Esophagus (tissue), 2 donors: ENCODE results near the gene THEMIS2. TPM values are rescaled to one million over a fixed set of nuclear protein-coding genes. Genes with fewer than 3 reads are reported as not detected.
A peak's percentile ranks its signal among the peaks of the same experiment; 100 is the strongest.

ENCODE experiments used
- H3K27ac ChIP-seq, 2 donors: one replicate each; pipeline ENCODE4 v1.5.1; 2013; ENCODE audit warnings: low read depth in 2 of 2, mild to moderate bottlenecking in 2 of 2, inconsistent platforms in 1 of 2, low read length in 1 of 2, moderate library complexity in 1 of 2
- H3K27me3 ChIP-seq, 2 donors: one replicate each; pipeline ENCODE4 v1.6.1; 2013; ENCODE audit warnings: low read length in 2 of 2, control low read depth in 1 of 2, mild to moderate bottlenecking in 1 of 2; ENCODE audit not compliant: insufficient read depth in 2 of 2, control insufficient read depth in 1 of 2
- H3K36me3 ChIP-seq, 2 donors: one replicate each; pipeline ENCODE4 v1.6.1; 2013; ENCODE audit warnings: low read length in 1 of 2; ENCODE audit not compliant: control insufficient read depth in 2 of 2, insufficient read depth in 2 of 2
- H3K4me1 ChIP-seq, 2 donors: one replicate each; pipeline ENCODE4 v1.6.1; 2013; ENCODE audit warnings: low read length in 1 of 2; ENCODE audit not compliant: control insufficient read depth in 2 of 2, insufficient read depth in 2 of 2
- H3K4me3 ChIP-seq, 2 donors: one replicate each; pipeline ENCODE4 v1.5.1; 2013; ENCODE audit warnings: low read length in 2 of 2, mild to moderate bottlenecking in 2 of 2, low read depth in 1 of 2, moderate library complexity in 1 of 2
- H3K9me3 ChIP-seq, 2 donors: one replicate each; pipeline ENCODE4 v1.6.1; 2013; ENCODE audit warnings: mild to moderate bottlenecking in 2 of 2, low read depth in 1 of 2, low read length in 1 of 2, moderate library complexity in 1 of 2; ENCODE audit not compliant: control insufficient read depth in 2 of 2, insufficient read depth in 1 of 2
- WGBS, 2 donors: extraction: QIAGEN DNeasy Blood & Tissue Kit; methylation state at CpG; one replicate each; pipeline ENCODE4 v1.1.7; 2013; 5-methylcytosine and 5-hydroxymethylcytosine counted together
- polyA plus RNA-seq, 2 donors: library from polyadenylated mRNA; stranded (reverse); fragments of 200-250 nt; gene quantifications; one replicate each; pipeline ENCODE4 v1.2.3, GENCODE V29; 2013
- donor health status: healthy with polysubstance abuse.
- donor health status: Bipolar disorder and iron deficiency.

THEMIS2 gene
- polyA plus RNA-seq, 2 donors: 2.5 to 2.7 TPM

DNA sequence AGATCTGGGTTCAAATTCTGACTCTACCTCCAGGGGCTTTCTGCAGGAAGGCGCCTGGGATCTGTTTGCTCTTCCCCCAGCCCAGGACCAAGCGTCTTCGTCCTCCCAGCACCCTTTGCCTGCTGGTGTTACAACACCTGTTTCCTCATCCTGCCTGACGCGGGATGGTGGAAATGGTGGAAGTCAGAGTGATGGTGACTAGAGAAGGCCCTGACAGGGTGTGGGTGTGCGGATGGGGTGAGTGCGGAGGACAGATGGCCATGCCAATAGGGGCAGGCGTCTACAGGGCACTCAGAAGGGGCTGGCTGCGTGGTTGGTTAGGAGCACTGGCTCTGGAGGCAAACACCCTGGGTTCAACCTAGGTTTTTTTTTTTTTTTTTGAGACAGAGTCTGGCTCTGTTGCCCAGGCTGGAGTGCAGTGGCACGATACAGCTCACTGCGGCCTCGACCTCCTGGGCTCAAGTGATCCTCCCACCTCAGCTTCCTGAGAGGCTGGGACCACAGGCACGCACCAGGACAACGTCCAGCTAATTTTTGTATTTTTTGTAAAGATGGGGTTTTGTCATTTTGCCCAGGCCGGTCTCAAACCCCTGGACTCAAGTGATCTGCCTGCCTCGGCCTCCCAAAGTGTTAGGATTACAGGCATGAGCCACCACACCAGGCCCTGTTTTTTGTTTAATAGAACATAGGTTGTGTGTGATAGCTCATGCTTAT lies 1.5 kb downstream of the THEMIS2 start:
- Histone ChIP-seq H3K9me3 (peaks cover 0 to 2% of the 10 kb centered on the region in 2 donors), H3K4me3 (no peak overlapping the region), H3K4me1 (peaks cover 4 to 9% of the 10 kb centered on the region in 2 donors), H3K27me3 (no peaks in the 10 kb centered on the region), H3K36me3 (no peaks in the 10 kb centered on the region), H3K27ac (peak overlapping the region in 1 of 2 donors; percentile 27)
- WGBS, 2 donors: 75 to 76% methylated on average over 16 of the region's 16 CpGs

DNA sequence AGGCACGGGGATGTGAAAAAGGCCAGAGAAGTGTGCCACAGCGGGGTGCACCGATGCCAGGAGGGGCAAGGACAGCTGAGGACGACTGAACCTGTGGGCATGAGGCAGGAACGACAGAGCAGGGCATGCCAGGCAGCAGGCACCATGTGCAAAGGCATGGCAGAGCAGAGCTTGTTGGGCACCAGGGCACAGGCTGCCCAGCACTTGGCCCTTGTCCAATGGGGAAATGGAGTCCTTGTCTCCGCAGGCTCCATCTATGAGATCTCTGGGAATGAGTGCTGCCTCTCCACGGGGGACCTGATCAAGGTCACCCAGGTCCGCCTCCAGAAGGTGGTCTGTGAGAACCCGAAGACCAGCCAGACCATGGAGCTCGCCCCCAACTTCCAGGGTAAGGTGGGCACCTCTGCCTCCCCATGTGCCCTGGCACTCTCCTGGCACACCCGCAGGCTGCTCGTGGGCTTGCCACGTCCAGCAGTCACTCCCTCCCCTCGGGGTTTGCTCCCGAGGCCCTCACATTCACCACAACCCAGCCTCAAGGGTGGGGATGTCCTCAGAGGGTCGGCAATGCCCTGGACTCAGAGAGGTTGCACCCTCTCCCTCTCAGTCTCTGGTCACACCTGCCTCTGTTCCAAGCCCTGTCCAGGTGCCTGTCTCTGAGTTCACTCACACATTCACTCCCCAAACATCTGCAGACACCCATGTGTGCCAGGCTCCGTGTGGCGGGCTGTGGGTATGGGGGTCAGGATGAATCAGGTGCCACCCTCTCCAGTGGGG lies 4.2 kb downstream of the THEMIS2 start:
- Histone ChIP-seq H3K4me3 (no peak overlapping the region), H3K27me3 (no peaks in the 10 kb centered on the region), H3K9me3 (peaks cover 0 to 2% of the 10 kb centered on the region in 2 donors), H3K4me1 (peaks cover 4 to 5% of the 10 kb centered on the region in 2 donors), H3K27ac (no peak overlapping the region), H3K36me3 (peaks cover 0 to 2% of the 10 kb centered on the region in 2 donors)
- 75 to 80% methylated on average over 18 of the region's 18 CpGs for whole genome bisulfite sequencing, 2 donors

DNA sequence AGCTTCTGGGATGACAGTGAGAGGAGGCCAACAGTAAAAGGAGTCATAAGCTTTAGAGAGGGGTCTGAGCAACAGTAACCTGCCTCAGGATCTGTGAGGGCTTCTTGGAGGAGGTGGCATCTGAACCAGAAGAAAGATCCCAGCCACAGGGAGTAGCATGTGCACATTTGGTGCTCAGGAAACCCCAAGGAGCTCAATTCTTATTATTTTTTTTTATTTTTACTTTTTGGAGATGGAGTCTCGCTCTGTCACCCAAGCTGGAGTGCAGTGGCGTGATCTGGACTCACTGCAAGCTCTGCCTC lies 4.7 kb downstream of the THEMIS2 start:
- H3K27me3 ChIP-seq: no peaks in the 10 kb centered on the region
- H3K4me3 ChIP-seq: no peak overlapping the region
- 96 to 98% methylated on average over 2 of the region's 2 CpGs for WGBS, 2 donors
- peaks cover 0 to 2% of the 10 kb centered on the region in 2 donors for H3K36me3 ChIP-seq
- no peak overlapping the region for H3K27ac ChIP-seq
- H3K4me1 ChIP-seq: peaks cover 4 to 5% of the 10 kb centered on the region in 2 donors
- peaks cover 0 to 2% of the 10 kb centered on the region in 2 donors for H3K9me3 ChIP-seq

DNA sequence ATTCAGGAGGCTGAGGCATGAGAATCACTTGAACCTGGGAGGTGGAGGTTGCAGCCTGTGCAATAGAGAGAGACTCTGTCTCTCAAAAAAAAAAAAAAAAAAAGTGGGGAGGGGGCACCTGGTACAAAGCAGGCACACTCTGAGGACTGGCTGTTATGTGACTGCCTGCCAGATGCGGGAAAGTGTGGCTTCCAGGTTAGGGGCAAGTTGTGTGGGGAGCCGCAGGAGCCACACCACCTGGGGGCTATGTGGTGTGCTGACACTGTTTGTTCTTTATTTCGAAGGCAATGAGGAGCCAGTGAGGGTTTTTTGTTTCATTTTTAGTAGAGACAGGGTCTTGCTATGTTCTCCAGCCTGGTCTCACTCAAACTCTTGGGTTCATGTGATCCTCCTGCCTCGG lies 5.7 kb downstream of the THEMIS2 start:
- peaks cover 0 to 6% of the 10 kb centered on the region in 2 donors for H3K36me3 ChIP-seq
- no peak overlapping the region for H3K27ac ChIP-seq
- H3K4me3 ChIP-seq: no peak overlapping the region
- 77 to 84% methylated on average over 4 of the region's 4 CpGs for WGBS, 2 donors
- no peaks in the 10 kb centered on the region for H3K27me3 ChIP-seq
- peaks cover 0 to 2% of the 10 kb centered on the region in 2 donors for H3K9me3 ChIP-seq
- peaks cover 0 to 4% of the 10 kb centered on the region in 2 donors for H3K4me1 ChIP-seq

DNA sequence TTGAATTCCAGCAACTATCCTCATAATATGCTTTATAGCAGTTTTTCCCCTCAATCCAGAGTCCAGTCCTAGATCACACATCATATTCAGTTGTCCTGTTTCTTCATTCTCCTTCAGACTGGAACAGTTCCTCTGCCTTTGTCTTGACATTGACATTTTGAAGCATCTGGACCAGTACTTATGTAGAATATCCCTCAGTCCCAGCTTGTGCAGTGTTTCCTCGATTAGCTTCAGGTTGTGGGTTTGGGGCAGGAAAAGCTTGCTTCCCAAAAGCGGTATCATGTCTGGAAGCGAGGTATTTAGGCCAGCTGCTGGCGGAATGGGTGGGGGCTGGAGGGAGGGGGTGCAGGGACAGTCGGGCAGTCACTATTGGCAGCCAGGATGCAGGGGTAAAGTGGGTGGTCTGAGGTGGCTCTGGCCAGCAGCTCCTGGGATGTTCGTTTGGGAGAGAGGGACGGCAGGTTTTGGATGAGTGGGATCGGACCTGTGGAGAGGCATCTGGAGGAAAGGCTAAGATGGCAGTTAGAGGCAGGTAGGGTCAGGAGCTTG lies 6.5 kb downstream of the THEMIS2 start:
- no peaks in the 10 kb centered on the region for H3K9me3 ChIP-seq
- peaks cover 0 to 6% of the 10 kb centered on the region in 2 donors for H3K36me3 ChIP-seq
- H3K4me1 ChIP-seq: peaks cover 0 to 2% of the 10 kb centered on the region in 2 donors
- no peaks in the 10 kb centered on the region for H3K27me3 ChIP-seq
- 64 to 68% methylated on average over 8 of the region's 8 CpGs for WGBS, 2 donors
- H3K27ac ChIP-seq: no peak overlapping the region
- no peak overlapping the region for H3K4me3 ChIP-seq

DNA sequence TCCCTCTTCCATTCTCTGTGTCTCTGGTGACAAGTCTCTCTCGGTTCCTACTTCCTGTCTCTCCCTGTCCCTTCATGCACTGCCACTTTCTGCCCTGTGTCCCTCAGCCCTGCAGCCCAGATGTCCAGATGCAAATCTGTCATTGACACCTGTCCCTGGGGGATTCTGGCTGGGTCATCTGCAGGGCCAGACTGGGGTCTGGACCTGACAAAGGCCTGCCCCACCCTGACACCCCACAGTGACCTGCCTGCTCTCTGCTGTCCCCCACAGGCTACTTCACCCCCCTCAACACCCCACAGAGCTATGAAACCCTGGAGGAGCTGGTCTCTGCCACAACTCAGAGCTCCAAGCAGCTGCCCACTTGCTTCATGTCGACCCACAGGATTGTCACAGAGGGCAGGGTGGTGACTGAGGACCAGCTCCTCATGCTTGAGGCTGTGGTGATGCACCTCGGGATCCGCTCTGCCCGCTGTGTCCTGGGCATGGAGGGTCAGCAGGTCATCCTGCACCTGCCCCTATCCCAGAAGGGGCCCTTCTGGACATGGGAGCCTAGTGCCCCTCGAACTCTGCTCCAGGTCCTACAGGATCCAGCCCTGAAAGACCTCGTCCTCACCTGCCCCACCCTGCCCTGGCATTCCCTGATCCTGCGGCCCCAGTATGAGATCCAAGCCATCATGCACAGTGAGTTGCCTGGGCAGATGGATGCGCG lies 7.2 kb downstream of the THEMIS2 start:
- H3K27ac ChIP-seq: no peak overlapping the region
- 82 to 86% methylated on average over 10 of the region's 10 CpGs for WGBS, 2 donors

GRCh38 chr1:27882543-27882903 lies 10.2 kb downstream of the THEMIS2 start:
- H3K4me1 ChIP-seq: no peaks in the 10 kb centered on the region
- H3K27me3 ChIP-seq: no peaks in the 10 kb centered on the region
- H3K36me3 ChIP-seq: peaks cover 0 to 8% of the 10 kb centered on the region in 2 donors
- 83 to 94% methylated on average over 5 to 6 of the region's 6 CpGs for WGBS, 2 donors
- no peak overlapping the region for H3K4me3 ChIP-seq
- H3K27ac ChIP-seq: no peak overlapping the region
- H3K9me3 ChIP-seq: no peaks in the 10 kb centered on the region

More for the DNA sequence above, 7.2 kb downstream of the THEMIS2 start:
- Histone ChIP-seq H3K27me3 (no peaks in the 10 kb centered on the region), H3K9me3 (no peaks in the 10 kb centered on the region), H3K4me1 (peaks cover 0 to 2% of the 10 kb centered on the region in 2 donors), H3K4me3 (no peak overlapping the region), H3K36me3 (peaks cover 0 to 6% of the 10 kb centered on the region in 2 donors)

DNA sequence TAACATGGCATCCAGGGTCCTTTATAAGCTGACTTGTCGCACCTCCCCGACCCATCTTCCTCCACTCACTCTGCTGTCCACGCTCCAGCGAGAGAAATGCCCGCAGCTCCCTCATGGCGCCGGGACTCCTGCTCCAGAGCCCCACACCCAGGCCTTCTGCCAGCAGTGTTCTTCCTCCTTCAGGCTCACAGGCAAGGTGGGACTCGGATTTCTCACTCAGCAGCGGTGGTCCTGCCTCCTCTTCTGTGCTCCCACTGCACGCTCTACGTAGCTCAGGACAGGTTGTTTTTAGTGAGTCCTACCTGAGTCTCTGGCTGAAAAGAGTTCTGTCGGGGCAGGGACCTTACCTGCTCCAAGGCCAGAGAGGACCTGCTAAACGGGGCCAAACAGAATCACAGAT lies 11.2 kb downstream of the THEMIS2 start:
- WGBS, 2 donors: 87 to 89% methylated on average over 13 of the region's 13 CpGs
- Histone ChIP-seq H3K27ac (no peak overlapping the region), H3K36me3 (peaks cover 0 to 8% of the 10 kb centered on the region in 2 donors), H3K27me3 (no peaks in the 10 kb centered on the region), H3K9me3 (no peaks in the 10 kb centered on the region), H3K4me3 (no peak overlapping the region), H3K4me1 (no peaks in the 10 kb centered on the region)
